Panc1 (cell line): ENCODE results near the gene CNBP. TPM values are rescaled to one million over a fixed set of nuclear protein-coding genes. Genes with fewer than 3 reads are reported as not detected.
A peak's percentile ranks its signal among the peaks of the same experiment; 100 is the strongest.

ENCODE experiments used
- ATAC-seq: fragments of 200-7000 bp; cut with Tn5 transposase; 2 replicates; pipeline ENCODE4 v1.9.1; 2020; ENCODE audit warnings: mild to moderate bottlenecking, moderate library complexity
- BruUV-seq: library from RNA; stranded (reverse); fragments of 400-500 nt; replicated peaks from 2 replicates; lab custom pipeline; 2021; lab: Mats Ljungman, UMichigan
- CTCF ChIA-PET: fragments of 300-600 bp; sonication (Branson Sonifier 250); formaldehyde crosslinking; loops from one replicate; lab custom pipeline; 2022; ENCODE audit warnings: antibody characterized with exemption; lab: Charles Lee
- POLR2A ChIA-PET: fragments of 300-600 bp; sonication (Branson Sonifier 250); formaldehyde crosslinking; loops from one replicate; lab custom pipeline; 2022; ENCODE audit warnings: antibody characterized with exemption; lab: Charles Lee
- DNase-seq: peaks from one replicate; pipeline ENCODE4 v3.0.0-alpha.2; 2010; ENCODE audit warnings: low read depth, low spot score
- H3K27ac ChIP-seq: 2 replicates; pipeline ENCODE4 v1.5.1; 2011; ENCODE audit warnings: mild to moderate bottlenecking, low read length, inconsistent platforms
- H3K27me3 ChIP-seq: fragments of 200-500 bp; sonication (Bioruptor generic); 2 replicates; pipeline ENCODE4 v1.6.0; 2014; ENCODE audit warnings: low read length, inconsistent platforms; ENCODE audit not compliant: control insufficient read depth, insufficient read depth
- H3K36me3 ChIP-seq: fragments of 200-500 bp; sonication (Bioruptor generic); 2 replicates; pipeline ENCODE4 v1.5.1; 2014; ENCODE audit warnings: inconsistent platforms, mild to moderate bottlenecking, low read length, moderate library complexity; ENCODE audit not compliant: control insufficient read depth, insufficient read depth
- H3K4me1 ChIP-seq: 2 replicates; pipeline ENCODE4 v1.5.1; 2011; ENCODE audit warnings: inconsistent platforms, mild to moderate bottlenecking, low read length, moderate library complexity; ENCODE audit not compliant: control insufficient read depth, insufficient read depth
- H3K4me3 ChIP-seq, 2 experiments: 2 replicates each; pipeline ENCODE4 v1.5.1; 2011 to 2012; ENCODE audit warnings: low read depth in 2 of 2, low read length in 2 of 2, mild to moderate bottlenecking in 2 of 2, inconsistent platforms in 1 of 2, moderate library complexity in 1 of 2
- H3K9me3 ChIP-seq: fragments of 200-500 bp; sonication (Bioruptor generic); 2 replicates; pipeline ENCODE4 v1.5.1; 2014; ENCODE audit warnings: low read depth, mild to moderate bottlenecking, inconsistent platforms, low read length, moderate library complexity; ENCODE audit not compliant: control insufficient read depth, insufficient read depth
- POLR2AphosphoS5 ChIP-seq: IDR thresholded peaks from 2 replicates; pipeline ENCODE4 v1.6.1; 2012; ENCODE audit warnings: mild to moderate bottlenecking, low read depth, low read length, moderate library complexity
- SIN3A ChIP-seq: IDR thresholded peaks from 2 replicates; pipeline ENCODE4 v1.6.1; 2012; ENCODE audit warnings: low read depth, mild to moderate bottlenecking, low read length, moderate library complexity, borderline replicate concordance; ENCODE audit not compliant: insufficient read depth
- TCF7L2 ChIP-seq: IDR thresholded peaks from 2 replicates; pipeline ENCODE4 v1.6.1; 2011; ENCODE audit warnings: mild to moderate bottlenecking, low read depth, low read length, inconsistent platforms
- in situ Hi-C: cut with HindIII; loops from 2 replicates; pipeline ENCODE4 v1.10.0; 2016; ENCODE audit warnings: low sequenced_read_pairs, low pct_unique_long_range_greater_than_20kb
- intact Hi-C: fragments of 100-400 bp; cut with micrococcal nuclease; formaldehyde crosslinking; loops from one replicate; pipeline ENCODE4 v1.10.0; 2022; ENCODE audit not compliant: unreplicated experiment
- total RNA-seq: library from RNA; stranded (reverse); gene quantifications from one replicate; pipeline ENCODE4 v1.2.1, GENCODE V29; 2021; ENCODE audit not compliant: unreplicated experiment
- TF ChIP-seq, protein P1 (sequence below), 2 experiments: IDR thresholded peaks; 2 replicates each; pipeline ENCODE4 v1.6.1; 2011 to 2012; ENCODE audit warnings: low read depth in 2 of 2, control low read depth in 1 of 2, low read length in 1 of 2, mild to moderate bottlenecking in 1 of 2, moderate library complexity in 1 of 2; ENCODE audit not compliant: insufficient read depth in 1 of 2
- TF ChIP-seq, protein P2 (sequence below): fragments of 450-650 bp; IDR thresholded peaks from 2 replicates; pipeline ENCODE4 v1.5.1; 2017; ENCODE audit warnings: mild to moderate bottlenecking

CNBP gene
- total RNA-seq, 1 experiment from 2014 or later, result 355 TPM

- DNase-seq (no peak), ATAC-seq (no peak)
- CTCF ChIA-PET, result interaction anchor here (0.7 kb wide), 1 partner anchor 77 kb away, joined by 6 read pairs; no protein-coding TSS in a partner anchor
- peak overlapping the region; percentile 76 to 81 for H3K4me3 ChIP-seq
- peaks cover 39% of the 10 kb centered on the region for H3K4me1 ChIP-seq
- POLR2A ChIA-PET, result interaction anchor here (1.0 kb wide), 1 partner anchor 10 kb away, joined by 8 read pairs; no protein-coding TSS in a partner anchor
- H3K9me3 ChIP-seq, result no peaks in the 10 kb centered on the region
- H3K27me3 ChIP-seq, result no peaks in the 10 kb centered on the region
- H3K27ac ChIP-seq, result peak overlapping the region; percentile 91
- BruUV-seq, result no TSS peak
- intact Hi-C loops (no loop called here), in situ Hi-C loops (loop anchor here (10.0 kb wide), 1 partner anchor 125 kb away; the partner anchor contains the start of gene CFAP92)
- H3K36me3 ChIP-seq, result no peaks in the 10 kb centered on the region; the same call in 1 of the 2 replicates
- TF ChIP-seq POLR2AphosphoS5, result no peak
- TF ChIP-seq, protein P1, sequence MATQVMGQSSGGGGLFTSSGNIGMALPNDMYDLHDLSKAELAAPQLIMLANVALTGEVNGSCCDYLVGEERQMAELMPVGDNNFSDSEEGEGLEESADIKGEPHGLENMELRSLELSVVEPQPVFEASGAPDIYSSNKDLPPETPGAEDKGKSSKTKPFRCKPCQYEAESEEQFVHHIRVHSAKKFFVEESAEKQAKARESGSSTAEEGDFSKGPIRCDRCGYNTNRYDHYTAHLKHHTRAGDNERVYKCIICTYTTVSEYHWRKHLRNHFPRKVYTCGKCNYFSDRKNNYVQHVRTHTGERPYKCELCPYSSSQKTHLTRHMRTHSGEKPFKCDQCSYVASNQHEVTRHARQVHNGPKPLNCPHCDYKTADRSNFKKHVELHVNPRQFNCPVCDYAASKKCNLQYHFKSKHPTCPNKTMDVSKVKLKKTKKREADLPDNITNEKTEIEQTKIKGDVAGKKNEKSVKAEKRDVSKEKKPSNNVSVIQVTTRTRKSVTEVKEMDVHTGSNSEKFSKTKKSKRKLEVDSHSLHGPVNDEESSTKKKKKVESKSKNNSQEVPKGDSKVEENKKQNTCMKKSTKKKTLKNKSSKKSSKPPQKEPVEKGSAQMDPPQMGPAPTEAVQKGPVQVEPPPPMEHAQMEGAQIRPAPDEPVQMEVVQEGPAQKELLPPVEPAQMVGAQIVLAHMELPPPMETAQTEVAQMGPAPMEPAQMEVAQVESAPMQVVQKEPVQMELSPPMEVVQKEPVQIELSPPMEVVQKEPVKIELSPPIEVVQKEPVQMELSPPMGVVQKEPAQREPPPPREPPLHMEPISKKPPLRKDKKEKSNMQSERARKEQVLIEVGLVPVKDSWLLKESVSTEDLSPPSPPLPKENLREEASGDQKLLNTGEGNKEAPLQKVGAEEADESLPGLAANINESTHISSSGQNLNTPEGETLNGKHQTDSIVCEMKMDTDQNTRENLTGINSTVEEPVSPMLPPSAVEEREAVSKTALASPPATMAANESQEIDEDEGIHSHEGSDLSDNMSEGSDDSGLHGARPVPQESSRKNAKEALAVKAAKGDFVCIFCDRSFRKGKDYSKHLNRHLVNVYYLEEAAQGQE (IDR thresholded peaks at IDR 0.05; ENCODE audit: insufficient read depth in 1 of 2, low read depth in 2 of 2, low read length in 1 of 2), result no peak
- TF ChIP-seq, protein P2, sequence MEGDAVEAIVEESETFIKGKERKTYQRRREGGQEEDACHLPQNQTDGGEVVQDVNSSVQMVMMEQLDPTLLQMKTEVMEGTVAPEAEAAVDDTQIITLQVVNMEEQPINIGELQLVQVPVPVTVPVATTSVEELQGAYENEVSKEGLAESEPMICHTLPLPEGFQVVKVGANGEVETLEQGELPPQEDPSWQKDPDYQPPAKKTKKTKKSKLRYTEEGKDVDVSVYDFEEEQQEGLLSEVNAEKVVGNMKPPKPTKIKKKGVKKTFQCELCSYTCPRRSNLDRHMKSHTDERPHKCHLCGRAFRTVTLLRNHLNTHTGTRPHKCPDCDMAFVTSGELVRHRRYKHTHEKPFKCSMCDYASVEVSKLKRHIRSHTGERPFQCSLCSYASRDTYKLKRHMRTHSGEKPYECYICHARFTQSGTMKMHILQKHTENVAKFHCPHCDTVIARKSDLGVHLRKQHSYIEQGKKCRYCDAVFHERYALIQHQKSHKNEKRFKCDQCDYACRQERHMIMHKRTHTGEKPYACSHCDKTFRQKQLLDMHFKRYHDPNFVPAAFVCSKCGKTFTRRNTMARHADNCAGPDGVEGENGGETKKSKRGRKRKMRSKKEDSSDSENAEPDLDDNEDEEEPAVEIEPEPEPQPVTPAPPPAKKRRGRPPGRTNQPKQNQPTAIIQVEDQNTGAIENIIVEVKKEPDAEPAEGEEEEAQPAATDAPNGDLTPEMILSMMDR, result no peak
- TF ChIP-seq TCF7L2, result no peak
- TF ChIP-seq SIN3A, result no peak
Observed at GRCh38 chr3:129119365-129120100, 64.2 kb downstream of the CNBP start.

- ATAC-seq, result no peak
- no peaks in the 10 kb centered on the region for H3K27me3 ChIP-seq
Observed at GRCh38 chr3:129118745-129119144, 65.0 kb downstream of the CNBP start.

More at GRCh38 chr3:129118745-129119144, 65.0 kb downstream of the CNBP start:
- no peaks in the 10 kb centered on the region; the same call in 1 of the 2 replicates for H3K36me3 ChIP-seq
- no TSS peak for BruUV-seq
- intact Hi-C loops (no loop called here), in situ Hi-C loops (no loop called here)
- H3K4me3 ChIP-seq, result no peak overlapping the region
- ChIA-PET CTCF (no interaction called here), POLR2A (no interaction called here)
- TF ChIP-seq POLR2AphosphoS5 (no peak), TCF7L2 (no peak), SIN3A (no peak)
- TF ChIP-seq, protein P1 (IDR thresholded peaks at IDR 0.05; ENCODE audit: insufficient read depth in 1 of 2, low read depth in 2 of 2, low read length in 1 of 2), result no peak
- TF ChIP-seq, protein P2, result no peak
- H3K4me1 ChIP-seq, result peaks cover 39% of the 10 kb centered on the region
- no peak for DNase-seq
- no peaks in the 10 kb centered on the region for H3K9me3 ChIP-seq
- peak overlapping the region; percentile 91 for H3K27ac ChIP-seq
